Keratinocyte (primary cell): ENCODE data around the gene CERK.

Experiments
- EZH2 ChIP-seq: IDR thresholded peaks from one replicate; pipeline ENCODE4 v1.6.1; 2012; ENCODE audit warnings: inconsistent platforms, mild to moderate bottlenecking, low read length, moderate library complexity
- TF ChIP-seq, protein P1 (sequence below), 3 experiments: IDR thresholded peaks in 1 of 3; conservative IDR thresholded peaks in 1 of 3; optimal IDR thresholded peaks in 1 of 3; 2 replicates in 2 of 3; 3 replicates in 1 of 3; pipeline versions ENCODE3 to v1.5.1; 2011; ENCODE audit warnings: low read length in 3 of 3, mild to moderate bottlenecking in 3 of 3, moderate library complexity in 2 of 3, control low read depth in 1 of 3, inconsistent platforms in 1 of 3; ENCODE audit not compliant: insufficient read depth in 2 of 3; ENCODE audit errors: extremely low read depth in 1 of 3

DNA sequence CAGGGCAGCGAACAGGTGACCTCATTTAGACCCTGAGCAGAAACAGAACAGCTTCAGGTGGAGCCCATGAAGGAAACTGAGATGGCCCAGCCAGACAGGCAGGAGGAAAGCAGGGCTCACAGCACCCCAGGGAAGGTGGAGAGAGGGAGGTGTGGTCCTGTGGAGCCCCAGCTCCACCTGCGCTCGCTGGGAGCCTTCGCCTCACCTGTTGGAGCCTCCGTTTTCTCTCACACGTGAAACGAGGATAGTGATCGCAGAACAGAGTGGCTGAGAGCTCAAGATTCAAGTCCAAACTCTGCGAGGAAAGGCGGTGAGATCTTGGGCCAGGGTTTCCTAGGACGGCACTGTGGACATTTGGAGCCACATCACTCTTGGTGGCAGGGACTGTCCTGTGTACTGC, 8.6 kb upstream of the CERK start:
- TF ChIP-seq EZH2, result no peak
- TF ChIP-seq, protein P1, sequence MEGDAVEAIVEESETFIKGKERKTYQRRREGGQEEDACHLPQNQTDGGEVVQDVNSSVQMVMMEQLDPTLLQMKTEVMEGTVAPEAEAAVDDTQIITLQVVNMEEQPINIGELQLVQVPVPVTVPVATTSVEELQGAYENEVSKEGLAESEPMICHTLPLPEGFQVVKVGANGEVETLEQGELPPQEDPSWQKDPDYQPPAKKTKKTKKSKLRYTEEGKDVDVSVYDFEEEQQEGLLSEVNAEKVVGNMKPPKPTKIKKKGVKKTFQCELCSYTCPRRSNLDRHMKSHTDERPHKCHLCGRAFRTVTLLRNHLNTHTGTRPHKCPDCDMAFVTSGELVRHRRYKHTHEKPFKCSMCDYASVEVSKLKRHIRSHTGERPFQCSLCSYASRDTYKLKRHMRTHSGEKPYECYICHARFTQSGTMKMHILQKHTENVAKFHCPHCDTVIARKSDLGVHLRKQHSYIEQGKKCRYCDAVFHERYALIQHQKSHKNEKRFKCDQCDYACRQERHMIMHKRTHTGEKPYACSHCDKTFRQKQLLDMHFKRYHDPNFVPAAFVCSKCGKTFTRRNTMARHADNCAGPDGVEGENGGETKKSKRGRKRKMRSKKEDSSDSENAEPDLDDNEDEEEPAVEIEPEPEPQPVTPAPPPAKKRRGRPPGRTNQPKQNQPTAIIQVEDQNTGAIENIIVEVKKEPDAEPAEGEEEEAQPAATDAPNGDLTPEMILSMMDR (optimal IDR thresholded peaks at IDR 0.05 in 1 of 3, IDR thresholded peaks at IDR 0.05 in 1 of 3, conservative IDR thresholded peaks at IDR 0.05 in 1 of 3; ENCODE audit: extremely low read depth in 1 of 3, insufficient read depth in 2 of 3, low read length in 3 of 3), result no peak
